A673 (cell line): ENCODE results near the gene TTC7B.

Source experiments
- CTCF ChIP-seq: fragments of 300-800, 200-600 bp; sonication (generic); conservative IDR thresholded peaks from 2 replicates; pipeline ENCODE4 v1.5.1; 2017; ENCODE audit warnings: low read depth, mild to moderate bottlenecking, antibody characterized with exemption, low read length, moderate library complexity, mixed read lengths
- EZH2 ChIP-seq: fragments of 200-600 bp; sonication (generic); IDR thresholded peaks from 2 replicates; pipeline ENCODE4 v1.6.1; 2017; ENCODE audit warnings: borderline replicate concordance, low read depth, mild to moderate bottlenecking, mixed read lengths, antibody characterized with exemption, low read length; ENCODE audit not compliant: poor library complexity, severe bottlenecking

GRCh38 chr14:90799420-90799819 is 16.8 kb downstream of the TTC7B start:
- TF ChIP-seq EZH2 (no peak), CTCF (no peak)
